Astrocyte (in vitro differentiated cells and primary cell): ENCODE measurements around the gene ZNF726.
"Not testable (repeated sequence)": the region's sequence is repeated elsewhere in the genome, so short reads cannot be mapped to it uniquely, and the experiment has no call there.

Experiments
- CTCF ChIP-seq: IDR thresholded peaks from 2 replicates; pipeline ENCODE4 v1.5.1; 2011; ENCODE audit warnings: low read depth, mild to moderate bottlenecking, inconsistent platforms, low read length, moderate library complexity; ENCODE audit not compliant: insufficient read depth
- EZH2 ChIP-seq: IDR thresholded peaks from 2 replicates; pipeline ENCODE4 v1.6.1; 2012; ENCODE audit warnings: mild to moderate bottlenecking, low read length, inconsistent platforms; ENCODE audit not compliant: insufficient read depth

GRCh38 chr19:23896096-23896495 is 18.6 kb upstream of the ZNF726 start:
- TF ChIP-seq CTCF, EZH2: not testable (repeated sequence)
